Activated effector memory CD4-positive, alpha-beta T cell treated with anti-CD3 and anti-CD28 coated beads, Interleukin-2, amount 50 U/mL, for 16 hours (primary cell): Measurements from ENCODE around the gene TMEM69.
A peak's percentile ranks its signal among the peaks of the same experiment; 100 is the strongest.
"Not testable (repeated sequence)": the region's sequence is repeated elsewhere in the genome, so short reads cannot be mapped to it uniquely, and the experiment has no call there.

Experiments
- DNase-seq: peaks from one replicate; pipeline ENCODE4 v3.0.0-alpha.2; 2020

TMEM69 gene

GRCh38 chr1:45687754-45688740, at the start of gene TMEM69:
Gene TMEM69 (plus strand): TSS chr1:45688181. CDS start chr1:45691069, 2,888 bp downstream.
- peak; percentile 90 for DNase-seq

GRCh38 chr1:45640293-45640692, 47.7 kb upstream of the TMEM69 start:
- no peak for DNase-seq

GRCh38 chr1:45643321-45643720, 44.7 kb upstream of the TMEM69 start:
- DNase-seq: no peak

- DNase-seq: no peak
Observed at GRCh38 chr1:45643978-45644377, 44.0 kb upstream of the TMEM69 start.

GRCh38 chr1:45644661-45645060, 43.3 kb upstream of the TMEM69 start:
- no peak for DNase-seq

- no peak for DNase-seq
Observed at GRCh38 chr1:45647248-45648021, 40.5 kb upstream of the TMEM69 start.

- DNase-seq: no peak
Observed at GRCh38 chr1:45654540-45655280, 33.3 kb upstream of the TMEM69 start.

- DNase-seq: no peak
Observed at GRCh38 chr1:45656573-45657226, 31.3 kb upstream of the TMEM69 start.

GRCh38 chr1:45658171-45658570, 29.8 kb upstream of the TMEM69 start:
- DNase-seq: no peak

- no peak for DNase-seq
Observed at GRCh38 chr1:45659222-45659621, 28.8 kb upstream of the TMEM69 start.

- no peak for DNase-seq
Observed at GRCh38 chr1:45660336-45660735, 27.6 kb upstream of the TMEM69 start.

GRCh38 chr1:45666836-45667235, 21.1 kb upstream of the TMEM69 start:
- DNase-seq: no peak

- no peak for DNase-seq
Observed at GRCh38 chr1:45667321-45668111, 20.5 kb upstream of the TMEM69 start.

GRCh38 chr1:45668526-45668925, 19.5 kb upstream of the TMEM69 start:
- no peak for DNase-seq

GRCh38 chr1:45669379-45669778, 18.6 kb upstream of the TMEM69 start:
- no peak for DNase-seq

- no peak for DNase-seq
Observed at GRCh38 chr1:45669859-45670655, 17.9 kb upstream of the TMEM69 start.

- no peak for DNase-seq
Observed at GRCh38 chr1:45673956-45674355, 14.0 kb upstream of the TMEM69 start.

- DNase-seq: no peak
Observed at GRCh38 chr1:45674478-45674877, 13.5 kb upstream of the TMEM69 start.

GRCh38 chr1:45676553-45676952, 11.4 kb upstream of the TMEM69 start:
- not testable (repeated sequence) for DNase-seq

GRCh38 chr1:45677751-45678245, 10.2 kb upstream of the TMEM69 start:
- DNase-seq: no peak

GRCh38 chr1:45678489-45678888, 9.5 kb upstream of the TMEM69 start:
- DNase-seq: no peak
